NT2/D1 (cell line): ENCODE results near the gene TFPI.

ENCODE experiments used
- SUZ12 ChIP-seq: IDR thresholded peaks from 2 replicates; pipeline ENCODE4 v1.6.1; 2011; ENCODE audit not compliant: insufficient read length, insufficient read depth; ENCODE audit errors: extremely low read depth
- YY1 ChIP-seq: IDR thresholded peaks from 2 replicates; pipeline ENCODE4 v1.6.1; 2011; ENCODE audit not compliant: insufficient read length, insufficient read depth
- ZNF274 ChIP-seq: IDR thresholded peaks from 2 replicates; pipeline ENCODE4 v1.6.1; 2011; ENCODE audit warnings: mild to moderate bottlenecking, low read depth, low read length

- TF ChIP-seq SUZ12 (no peak), YY1 (no peak), ZNF274 (no peak)
Measured at GRCh38 chr2:187575751-187576067, 21.5 kb upstream of the TFPI start.
